H9 (cell line): Measurements from ENCODE around the gene KDM2B. TPM values are rescaled to one million over a fixed set of nuclear protein-coding genes. Genes with fewer than 3 reads are reported as not detected.

Source experiments
- DNase-seq: peaks from one replicate; pipeline ENCODE4 v3.0.0-alpha.2; 2017
- H2AFZ ChIP-seq: one replicate; pipeline ENCODE4 v1.6.1; 2013; ENCODE audit warnings: mild to moderate bottlenecking, low read length, control low read depth, moderate library complexity
- H2AK5ac ChIP-seq: 2 replicates; pipeline ENCODE4 v1.6.1; 2013; ENCODE audit warnings: low read length, control low read depth, mixed read lengths; ENCODE audit not compliant: insufficient read length
- H2BK120ac ChIP-seq: one replicate; pipeline ENCODE4 v1.6.1; 2013; ENCODE audit warnings: low read depth, mild to moderate bottlenecking, low read length, control low read depth, inconsistent platforms; ENCODE audit not compliant: poor library complexity, severe bottlenecking
- H2BK12ac ChIP-seq: 2 replicates; pipeline ENCODE4 v1.6.1; 2013; ENCODE audit warnings: low read length, control low read depth, mixed read lengths, low read depth; ENCODE audit not compliant: insufficient read length
- H2BK15ac ChIP-seq: 2 replicates; pipeline ENCODE4 v1.6.1; 2013; ENCODE audit warnings: low read depth, low read length, control low read depth
- H2BK20ac ChIP-seq: one replicate; pipeline ENCODE4 v1.6.1; 2013; ENCODE audit warnings: low read depth, mild to moderate bottlenecking, low read length, control low read depth, inconsistent platforms; ENCODE audit not compliant: poor library complexity, severe bottlenecking
- H2BK5ac ChIP-seq: 2 replicates; pipeline ENCODE4 v1.6.1; 2013; ENCODE audit warnings: low read length, control low read depth, mixed read lengths; ENCODE audit not compliant: insufficient read length
- H3K14ac ChIP-seq: 2 replicates; pipeline ENCODE4 v1.6.1; 2013; ENCODE audit warnings: low read length, control low read depth; ENCODE audit not compliant: insufficient read depth
- H3K18ac ChIP-seq: 2 replicates; pipeline ENCODE4 v1.6.1; 2013; ENCODE audit warnings: low read depth, mild to moderate bottlenecking, mixed read lengths, low read length, control low read depth; ENCODE audit not compliant: insufficient read length
- H3K23ac ChIP-seq: 2 replicates; pipeline ENCODE4 v1.6.1; 2013; ENCODE audit warnings: low read length, control low read depth, mixed read lengths, low read depth; ENCODE audit not compliant: insufficient read length
- H3K23me2 ChIP-seq: 2 replicates; pipeline ENCODE4 v1.6.1; 2013; ENCODE audit warnings: low read depth, mild to moderate bottlenecking, mixed read lengths, low read length, control low read depth; ENCODE audit not compliant: insufficient read length, poor library complexity, severe bottlenecking
- H3K27ac ChIP-seq: 2 replicates; pipeline ENCODE4 v1.5.1; 2013; ENCODE audit warnings: low read length, control low read depth, mixed read lengths, low read depth; ENCODE audit not compliant: insufficient read length
- H3K27me3 ChIP-seq: 2 replicates; pipeline ENCODE4 v1.6.1; 2013; ENCODE audit warnings: low read length, control low read depth, inconsistent platforms; ENCODE audit not compliant: insufficient read depth
- H3K4ac ChIP-seq: 2 replicates; pipeline ENCODE4 v1.6.1; 2013; ENCODE audit warnings: low read depth, mild to moderate bottlenecking, control low read depth, inconsistent platforms, low read length, moderate library complexity
- H3K4me1 ChIP-seq: 2 replicates; pipeline ENCODE4 v1.6.1; 2013; ENCODE audit warnings: low read length, control low read depth, inconsistent platforms; ENCODE audit not compliant: insufficient read depth
- H3K4me2 ChIP-seq: 2 replicates; pipeline ENCODE4 v1.6.1; 2013; ENCODE audit warnings: low read length, control low read depth, mixed read lengths; ENCODE audit not compliant: insufficient read length, insufficient read depth
- H3K56ac ChIP-seq: 2 replicates; pipeline ENCODE4 v1.6.1; 2013; ENCODE audit warnings: low read depth, mild to moderate bottlenecking, mixed read lengths, low read length, control low read depth; ENCODE audit not compliant: insufficient read length
- H3K79me1 ChIP-seq: 2 replicates; pipeline ENCODE4 v1.6.1; 2013; ENCODE audit warnings: low read depth, mild to moderate bottlenecking, moderate library complexity, low read length, control low read depth, inconsistent platforms; ENCODE audit not compliant: insufficient read depth, poor library complexity, severe bottlenecking
- H3K79me2 ChIP-seq: 2 replicates; pipeline ENCODE4 v1.6.1; 2013; ENCODE audit warnings: low read length, control low read depth, inconsistent platforms; ENCODE audit not compliant: insufficient read depth
- H3K9ac ChIP-seq: 2 replicates; pipeline ENCODE4 v1.6.1; 2013; ENCODE audit warnings: low read length, control low read depth, mixed read lengths; ENCODE audit not compliant: insufficient read length; ENCODE audit errors: extremely low read depth
- H3K9me3 ChIP-seq: one replicate; pipeline ENCODE4 v1.6.1; 2013; ENCODE audit warnings: low read depth, low read length, inconsistent platforms; ENCODE audit not compliant: control insufficient read depth
- H3T11ph ChIP-seq: one replicate; pipeline ENCODE4 v1.6.1; 2013; ENCODE audit warnings: mild to moderate bottlenecking, low read length, control low read depth, inconsistent platforms
- H4K20me1 ChIP-seq: one replicate; pipeline ENCODE4 v1.6.1; 2013; ENCODE audit not compliant: control insufficient read depth, insufficient read length, insufficient read depth
- H4K5ac ChIP-seq: 2 replicates; pipeline ENCODE4 v1.6.1; 2013; ENCODE audit warnings: low read depth, mild to moderate bottlenecking, mixed read lengths, low read length, control low read depth; ENCODE audit not compliant: insufficient read length
- H4K8ac ChIP-seq: replicated peaks from 2 replicates; pipeline ENCODE4 v1.6.1; 2013; ENCODE audit warnings: low read length, control low read depth, mixed read lengths, low read depth; ENCODE audit not compliant: insufficient read length
- H4K91ac ChIP-seq: 2 replicates; pipeline ENCODE4 v1.6.1; 2013; ENCODE audit warnings: low read depth, mild to moderate bottlenecking, moderate library complexity, mixed read lengths, low read length, control low read depth; ENCODE audit not compliant: insufficient read length
- H3K27ac Mint-ChIP-seq, 3 experiments: 2 replicates in 2 of 3; 3 replicates in 1 of 3; pipeline ENCODE4 v1.8.0; 2020 to 2021; ENCODE audit warnings: mixed read lengths in 3 of 3, mild to moderate bottlenecking in 1 of 3, moderate library complexity in 1 of 3
- H3K27me3 Mint-ChIP-seq: 2 replicates; pipeline ENCODE4 v1.8.0; 2021; ENCODE audit warnings: low read depth, mild to moderate bottlenecking, moderate library complexity, mixed read lengths
- H3K36me3 Mint-ChIP-seq, 3 experiments: 2 replicates in 2 of 3; 3 replicates in 1 of 3; pipeline ENCODE4 v1.8.0; 2020 to 2021; ENCODE audit warnings: low read depth in 3 of 3, mixed read lengths in 3 of 3; ENCODE audit not compliant: insufficient read depth in 1 of 3
- H3K4me1 Mint-ChIP-seq, 2 experiments: 2 replicates each; pipeline ENCODE4 v1.8.0; 2020; ENCODE audit warnings: mixed read lengths in 2 of 2
- H3K4me3 Mint-ChIP-seq, 2 experiments: 2 replicates in 1 of 2; 3 replicates in 1 of 2; pipeline ENCODE4 v1.8.0; 2020 to 2021; ENCODE audit warnings: mild to moderate bottlenecking in 2 of 2, mixed read lengths in 2 of 2, moderate library complexity in 1 of 2
- H3K9me3 Mint-ChIP-seq, 2 experiments: 2 replicates in 1 of 2; 3 replicates in 1 of 2; pipeline ENCODE4 v1.8.0; 2020; ENCODE audit warnings: mild to moderate bottlenecking in 2 of 2, mixed read lengths in 2 of 2, moderate library complexity in 1 of 2
- CTCF ChIP-seq: fragments of 200-600 bp; sonication (generic); conservative IDR thresholded peaks from 3 replicates; pipeline ENCODE4 v1.8.0; 2021; ENCODE audit warnings: antibody characterized with exemption, mild to moderate bottlenecking
- WGBS: extraction: QIAGEN DNeasy Blood & Tissue Kit; methylation state at CpG from one replicate; pipeline ENCODE4 v1.1.7; 2013; ENCODE audit warnings: missing lambda C conversion rate, low lambda C conversion rate, mixed read lengths; ENCODE audit not compliant: insufficient read length; ENCODE audit errors: extremely low coverage; 5-methylcytosine and 5-hydroxymethylcytosine counted together
- total RNA-seq: library from RNA; stranded (reverse); gene quantifications from 2 replicates; pipeline ENCODE4 v1.2.1, GENCODE V29; 2021

KDM2B gene
- total RNA-seq, 1 experiment from 2014 or later: 143 TPM

GRCh38 chr12:121448771-121449315 is 132.0 kb downstream of the KDM2B start:
- no CpG with 5 or more reads among the region's 16 CpGs for WGBS
- Histone ChIP-seq H3T11ph (no peak overlapping the region), H3K23ac (no peak overlapping the region), H2BK20ac (no peak overlapping the region), H3K4me2 (no peak overlapping the region), H3K27me3 (no peaks in the 10 kb centered on the region), H2AK5ac (no peak overlapping the region), H3K14ac (no peak overlapping the region), H3K4me1 (no peaks in the 10 kb centered on the region), H3K18ac (no peak overlapping the region), H2BK120ac (no peak overlapping the region), H2AFZ (no peak overlapping the region), H4K5ac (peak overlapping the region; percentile 37), H3K56ac (no peak overlapping the region), H4K91ac (no peak overlapping the region), H2BK12ac (no peak overlapping the region), H4K8ac (no peak overlapping the region), H3K9ac (no peak overlapping the region), H3K9me3 (no peaks in the 10 kb centered on the region), H3K79me2 (no peaks in the 10 kb centered on the region), H3K79me1 (peaks cover 4% of the 10 kb centered on the region), H3K27ac (no peak overlapping the region), H4K20me1 (no peaks in the 10 kb centered on the region), H2BK15ac (no peak overlapping the region), H2BK5ac (no peak overlapping the region), H3K23me2 (no peaks in the 10 kb centered on the region), H3K4ac (no peak overlapping the region)
- no peak overlapping the region for H3K4me3 Mint-ChIP-seq
- peaks cover 2 to 7% of the 10 kb centered on the region in 2 experiments; a peak in 3 of 4 replicates for H3K4me1 Mint-ChIP-seq
- H3K27ac Mint-ChIP-seq: peak overlapping the region; percentile 12 to 85 (median 37); a peak in 3 of 7 replicates
- H3K36me3 Mint-ChIP-seq: peaks cover 11 to 54% (median 40%) of the 10 kb centered on the region in 3 experiments; a peak in 6 of 7 replicates
- no peaks in the 10 kb centered on the region for H3K9me3 Mint-ChIP-seq
- no peak for DNase-seq
- peaks cover 1% of the 10 kb centered on the region; the same call in 1 of the 2 replicates for H3K27me3 Mint-ChIP-seq
- no peak for TF ChIP-seq CTCF
